Keratinocyte (primary cell): Measurements from ENCODE around the gene FAT1. TPM values are rescaled to one million over a fixed set of nuclear protein-coding genes. Genes with fewer than 3 reads are reported as not detected.
A peak's percentile ranks its signal among the peaks of the same experiment; 100 is the strongest.

Experiments
- DNase-seq: peaks from one replicate; pipeline ENCODE4 v3.0.0-alpha.2; 2011; ENCODE audit warnings: low read depth, missing footprints, low spot score
- FAIRE-seq: peaks from 2 replicates; lab custom pipeline; 2011; peaks lifted over from hg19 to GRCh38; lab: Jason Lieb, UNC
- H2AFZ ChIP-seq: 2 replicates; pipeline ENCODE4 v1.6.0; 2012; ENCODE audit warnings: low read length, control low read depth, inconsistent platforms; ENCODE audit not compliant: control insufficient read depth
- H3K27ac ChIP-seq: 2 replicates; pipeline ENCODE4 v1.5.1; 2011; ENCODE audit warnings: low read length; ENCODE audit not compliant: control insufficient read depth, insufficient read depth
- H3K27me3 ChIP-seq: 3 replicates; pipeline ENCODE4 v1.6.0; 2011; ENCODE audit warnings: low read length; ENCODE audit not compliant: control insufficient read depth, insufficient read depth; ENCODE audit errors: extremely low read depth
- H3K36me3 ChIP-seq, 2 experiments: 2 replicates in 1 of 2; 3 replicates in 1 of 2; pipeline ENCODE4 v1.5.1; 2011; ENCODE audit warnings: low read length in 2 of 2, mild to moderate bottlenecking in 1 of 2; ENCODE audit not compliant: control insufficient read depth in 2 of 2, insufficient read depth in 2 of 2; ENCODE audit errors: extremely low read depth in 1 of 2
- H3K4me1 ChIP-seq: 3 replicates; pipeline ENCODE4 v1.5.1; 2011; ENCODE audit warnings: low read length; ENCODE audit not compliant: control insufficient read depth, insufficient read depth; ENCODE audit errors: extremely low read depth
- H3K4me2 ChIP-seq: 3 replicates; pipeline ENCODE4 v1.6.0; 2011; ENCODE audit warnings: low read depth, low read length; ENCODE audit not compliant: control insufficient read depth, insufficient read depth; ENCODE audit errors: extremely low read depth
- H3K4me3 ChIP-seq, 3 experiments: fragments of 200-600 bp in 1 of 3; sonication (generic) in 1 of 3; 2 replicates in 2 of 3; 3 replicates in 1 of 3; pipeline ENCODE4 v1.5.1; 2011 to 2016; ENCODE audit warnings: low read length in 3 of 3, mild to moderate bottlenecking in 3 of 3, control low read depth in 2 of 3, inconsistent platforms in 1 of 3, low read depth in 1 of 3, mixed read lengths in 1 of 3, mixed run types in 1 of 3, moderate library complexity in 1 of 3; ENCODE audit not compliant: control insufficient read depth in 2 of 3, insufficient read depth in 2 of 3; ENCODE audit errors: extremely low read depth in 1 of 3
- H3K79me2 ChIP-seq: 2 replicates; pipeline ENCODE4 v1.6.0; 2012; ENCODE audit warnings: low read length; ENCODE audit not compliant: control insufficient read depth, insufficient read depth
- H3K9ac ChIP-seq: 3 replicates; pipeline ENCODE4 v1.6.0; 2011; ENCODE audit warnings: low read length; ENCODE audit not compliant: control insufficient read depth, insufficient read depth; ENCODE audit errors: extremely low read depth
- H3K9me1 ChIP-seq: 3 replicates; pipeline ENCODE4 v1.6.0; 2011; ENCODE audit warnings: low read length; ENCODE audit not compliant: control insufficient read depth, insufficient read depth; ENCODE audit errors: extremely low read depth
- H3K9me3 ChIP-seq: 2 replicates; pipeline ENCODE4 v1.5.1; 2012; ENCODE audit warnings: low read depth, low read length; ENCODE audit not compliant: control insufficient read depth
- H4K20me1 ChIP-seq: 3 replicates; pipeline ENCODE4 v1.6.0; 2011; ENCODE audit warnings: low read length; ENCODE audit not compliant: control insufficient read depth, insufficient read depth; ENCODE audit errors: extremely low read depth
- CTCF ChIP-seq, 3 experiments: IDR thresholded peaks in 1 of 3; conservative IDR thresholded peaks in 1 of 3; optimal IDR thresholded peaks in 1 of 3; 2 replicates in 2 of 3; 3 replicates in 1 of 3; pipeline versions ENCODE3 to v1.5.1; 2011; ENCODE audit warnings: low read length in 3 of 3, mild to moderate bottlenecking in 3 of 3, moderate library complexity in 2 of 3, control low read depth in 1 of 3, inconsistent platforms in 1 of 3; ENCODE audit not compliant: insufficient read depth in 2 of 3; ENCODE audit errors: extremely low read depth in 1 of 3
- EZH2 ChIP-seq: IDR thresholded peaks from one replicate; pipeline ENCODE4 v1.6.1; 2012; ENCODE audit warnings: inconsistent platforms, mild to moderate bottlenecking, low read length, moderate library complexity
- dilution Hi-C: fragments of 300-500 bp; cut with MboI; formaldehyde crosslinking; loops from one replicate; pipeline ENCODE4 v1.7.0; 2020; ENCODE audit warnings: low sequenced_read_pairs; ENCODE audit not compliant: extremely low pct_ligation_motif_present
- polyA plus RNA-seq, 5 experiments: library from polyadenylated mRNA; depleted of rRNA in 3 of 5; stranded (reverse) in 3 of 5; stranded (forward) in 1 of 5; unstranded in 1 of 5; fragments of >200 nt; gene quantifications; 1 replicate in 1 of 5; 2 replicates in 3 of 5; 3 replicates in 1 of 5; pipeline versions ENCODE4 v1.2.1 to v1.2.3, GENCODE V29; 2011 to 2012; ENCODE audit warnings: missing spikeins in 2 of 5, low read depth in 1 of 5, low replicate concordance in 1 of 5

Gene FAT1
- polyA plus RNA-seq, 1 donor (not counting 4 experiments of a cell fraction or from before 2014, with no cell fraction given) = 329 TPM

DNA sequence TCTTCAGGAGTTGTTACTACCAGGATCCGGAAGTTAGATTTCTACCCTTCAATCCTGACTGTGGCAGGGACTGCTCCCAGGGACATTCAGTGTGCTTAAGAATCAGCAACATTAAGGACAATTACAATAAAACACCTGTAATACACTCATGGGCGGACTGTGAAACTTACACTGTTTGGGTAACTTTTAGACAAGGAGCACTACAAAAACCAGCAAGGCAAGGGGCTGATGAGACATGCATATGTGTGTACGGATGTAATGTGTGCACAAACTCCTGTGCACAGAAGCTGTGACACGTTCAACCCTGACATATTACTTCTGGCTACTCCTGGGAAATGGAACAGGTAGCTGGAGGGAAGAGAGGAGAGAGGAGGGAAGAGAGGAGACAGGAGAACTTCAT is 75.8 kb downstream of the FAT1 start:
- Histone ChIP-seq H3K36me3 (peaks cover 20 to 24% of the 10 kb centered on the region in 2 experiments), H3K9ac (no peak overlapping the region), H3K9me3 (no peaks in the 10 kb centered on the region), H3K27me3 (no peaks in the 10 kb centered on the region), H2AFZ (no peak overlapping the region), H3K4me2 (no peak overlapping the region), H3K9me1 (peaks cover 6% of the 10 kb centered on the region), H4K20me1 (peaks cover 27% of the 10 kb centered on the region), H3K4me1 (peaks cover 14% of the 10 kb centered on the region), H3K27ac (no peak overlapping the region), H3K79me2 (peaks cover 89% of the 10 kb centered on the region), H3K4me3 (no peak overlapping the region)
- TF ChIP-seq CTCF (optimal IDR thresholded peaks at IDR 0.05 in 1 of 3, IDR thresholded peaks at IDR 0.05 in 1 of 3, conservative IDR thresholded peaks at IDR 0.05 in 1 of 3; ENCODE audit: extremely low read depth in 1 of 3, insufficient read depth in 2 of 3, low read length in 3 of 3) (no peak), EZH2 (no peak)
- dilution Hi-C loops = no loop called here
- DNase-seq = no peak
- FAIRE-seq = peak; percentile 43

- Histone ChIP-seq H4K20me1 (peaks cover 21% of the 10 kb centered on the region), H2AFZ (no peak overlapping the region), H3K4me3 (no peak overlapping the region), H3K9ac (no peak overlapping the region), H3K9me3 (no peaks in the 10 kb centered on the region), H3K79me2 (peaks cover 91% of the 10 kb centered on the region), H3K4me1 (peaks cover 14% of the 10 kb centered on the region), H3K9me1 (peaks cover 2% of the 10 kb centered on the region), H3K27me3 (no peaks in the 10 kb centered on the region), H3K27ac (peak overlapping the region; percentile 1), H3K4me2 (peak overlapping the region; percentile 3), H3K36me3 (peaks cover 21 to 45% of the 10 kb centered on the region in 2 experiments)
- TF ChIP-seq CTCF (optimal IDR thresholded peaks at IDR 0.05 in 1 of 3, IDR thresholded peaks at IDR 0.05 in 1 of 3, conservative IDR thresholded peaks at IDR 0.05 in 1 of 3; ENCODE audit: extremely low read depth in 1 of 3, insufficient read depth in 2 of 3, low read length in 3 of 3) (no peak), EZH2 (no peak)
- dilution Hi-C loops = no loop called here
- DNase-seq (no peak), FAIRE-seq (peak; percentile 46)
Measured at GRCh38 chr4:186644737-186645261, 78.9 kb downstream of the FAT1 start.
